Osteoblast (primary cell): ENCODE data around the gene LPGAT1. TPM values are rescaled to one million over a fixed set of nuclear protein-coding genes. Genes with fewer than 3 reads are reported as not detected.
"Not testable (repeated sequence)": the region's sequence is repeated elsewhere in the genome, so short reads cannot be mapped to it uniquely, and the experiment has no call there.

ENCODE experiments used
- DNase-seq: peaks from one replicate; pipeline ENCODE4 v3.0.0; 2011; ENCODE audit warnings: low spot score, mixed read lengths; ENCODE audit not compliant: insufficient read length; ENCODE audit errors: missing footprints
- H2AFZ ChIP-seq: 2 replicates; pipeline ENCODE4 v1.6.0; 2011; ENCODE audit warnings: mild to moderate bottlenecking, low read length
- H3K27ac ChIP-seq: 2 replicates; pipeline ENCODE4 v1.5.1; 2011; ENCODE audit warnings: mild to moderate bottlenecking, low read depth, low read length, moderate library complexity
- H3K27me3 ChIP-seq: 2 replicates; pipeline ENCODE4 v1.6.0; 2012; ENCODE audit warnings: mild to moderate bottlenecking, control low read depth, inconsistent platforms, low read length, moderate library complexity; ENCODE audit not compliant: insufficient read depth
- H3K36me3 ChIP-seq: 2 replicates; pipeline ENCODE4 v1.5.1; 2011; ENCODE audit warnings: mild to moderate bottlenecking, low read length, control low read depth, moderate library complexity; ENCODE audit not compliant: insufficient read depth
- H3K4me1 ChIP-seq: 2 replicates; pipeline ENCODE4 v1.5.1; 2011; ENCODE audit warnings: mild to moderate bottlenecking, low read length, control low read depth, moderate library complexity; ENCODE audit not compliant: insufficient read depth
- H3K4me2 ChIP-seq: 2 replicates; pipeline ENCODE4 v1.6.0; 2011; ENCODE audit warnings: mild to moderate bottlenecking, low read length; ENCODE audit not compliant: insufficient read depth
- H3K4me3 ChIP-seq: fragments of 200-600 bp; sonication (generic); 3 replicates; pipeline ENCODE4 v1.5.1; 2012; ENCODE audit warnings: mild to moderate bottlenecking, low read length, inconsistent platforms; ENCODE audit not compliant: insufficient read depth
- H3K79me2 ChIP-seq: 2 replicates; pipeline ENCODE4 v1.6.0; 2012; ENCODE audit warnings: mild to moderate bottlenecking, low read length, control low read depth, inconsistent platforms; ENCODE audit not compliant: insufficient read depth
- H3K9me3 ChIP-seq: 2 replicates; pipeline ENCODE4 v1.5.1; 2011; ENCODE audit warnings: low read depth, low read length, control low read depth
- H4K20me1 ChIP-seq: 2 replicates; pipeline ENCODE4 v1.6.0; 2012; ENCODE audit warnings: mild to moderate bottlenecking, low read length, control low read depth; ENCODE audit not compliant: insufficient read depth
- total RNA-seq: library from RNA; depleted of rRNA; stranded (reverse); fragments of >200 nt; gene quantifications from 2 replicates; pipeline ENCODE4 v1.2.3, GENCODE V29; 2012
- TF ChIP-seq, protein P1 (sequence below): IDR thresholded peaks from 2 replicates; pipeline ENCODE4 v1.5.1; 2011; ENCODE audit warnings: mild to moderate bottlenecking, low read depth, low read length, moderate library complexity; ENCODE audit errors: extremely low read depth

The LPGAT1 gene
- total RNA-seq, 1 donor, result 43.4 TPM

- Histone ChIP-seq H3K36me3 (no peaks in the 10 kb centered on the region), H3K4me3 (no peak overlapping the region), H3K9me3 (no peaks in the 10 kb centered on the region), H3K27ac (no peak overlapping the region), H4K20me1 (no peaks in the 10 kb centered on the region), H3K79me2 (no peaks in the 10 kb centered on the region), H2AFZ (no peak overlapping the region), H3K4me2 (no peak overlapping the region), H3K4me1 (no peaks in the 10 kb centered on the region), H3K27me3 (peaks cover 5% of the 10 kb centered on the region)
- TF ChIP-seq, protein P1, sequence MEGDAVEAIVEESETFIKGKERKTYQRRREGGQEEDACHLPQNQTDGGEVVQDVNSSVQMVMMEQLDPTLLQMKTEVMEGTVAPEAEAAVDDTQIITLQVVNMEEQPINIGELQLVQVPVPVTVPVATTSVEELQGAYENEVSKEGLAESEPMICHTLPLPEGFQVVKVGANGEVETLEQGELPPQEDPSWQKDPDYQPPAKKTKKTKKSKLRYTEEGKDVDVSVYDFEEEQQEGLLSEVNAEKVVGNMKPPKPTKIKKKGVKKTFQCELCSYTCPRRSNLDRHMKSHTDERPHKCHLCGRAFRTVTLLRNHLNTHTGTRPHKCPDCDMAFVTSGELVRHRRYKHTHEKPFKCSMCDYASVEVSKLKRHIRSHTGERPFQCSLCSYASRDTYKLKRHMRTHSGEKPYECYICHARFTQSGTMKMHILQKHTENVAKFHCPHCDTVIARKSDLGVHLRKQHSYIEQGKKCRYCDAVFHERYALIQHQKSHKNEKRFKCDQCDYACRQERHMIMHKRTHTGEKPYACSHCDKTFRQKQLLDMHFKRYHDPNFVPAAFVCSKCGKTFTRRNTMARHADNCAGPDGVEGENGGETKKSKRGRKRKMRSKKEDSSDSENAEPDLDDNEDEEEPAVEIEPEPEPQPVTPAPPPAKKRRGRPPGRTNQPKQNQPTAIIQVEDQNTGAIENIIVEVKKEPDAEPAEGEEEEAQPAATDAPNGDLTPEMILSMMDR, result no peak
- no peak for DNase-seq
Measured at GRCh38 chr1:211874521-211875347, 44.2 kb upstream of the LPGAT1 start.

DNA sequence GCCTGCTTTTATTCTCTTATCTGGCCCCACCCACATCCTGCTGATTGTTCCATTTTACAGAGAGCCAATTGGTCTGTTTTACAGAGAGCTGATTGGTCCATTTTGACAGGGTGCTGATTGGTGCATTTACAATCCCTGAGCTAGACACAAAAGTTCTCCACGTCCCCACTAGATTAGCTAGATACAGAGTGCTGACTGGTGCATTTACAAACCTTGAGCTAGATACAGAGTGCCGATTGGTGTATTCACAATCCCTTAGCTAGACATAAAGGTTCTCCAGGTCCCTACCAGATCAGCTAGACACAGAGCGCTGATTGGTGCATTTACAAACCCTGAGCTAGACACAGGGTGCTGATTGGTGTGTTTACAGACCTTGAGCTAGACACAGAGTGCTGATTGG is 43.2 kb upstream of the LPGAT1 start:
- H3K4me3 ChIP-seq, H4K20me1 ChIP-seq, DNase-seq, H3K79me2 ChIP-seq, H3K9me3 ChIP-seq, H3K36me3 ChIP-seq, H3K4me2 ChIP-seq, H2AFZ ChIP-seq, H3K27ac ChIP-seq, H3K27me3 ChIP-seq, H3K4me1 ChIP-seq: not testable (repeated sequence)

DNA sequence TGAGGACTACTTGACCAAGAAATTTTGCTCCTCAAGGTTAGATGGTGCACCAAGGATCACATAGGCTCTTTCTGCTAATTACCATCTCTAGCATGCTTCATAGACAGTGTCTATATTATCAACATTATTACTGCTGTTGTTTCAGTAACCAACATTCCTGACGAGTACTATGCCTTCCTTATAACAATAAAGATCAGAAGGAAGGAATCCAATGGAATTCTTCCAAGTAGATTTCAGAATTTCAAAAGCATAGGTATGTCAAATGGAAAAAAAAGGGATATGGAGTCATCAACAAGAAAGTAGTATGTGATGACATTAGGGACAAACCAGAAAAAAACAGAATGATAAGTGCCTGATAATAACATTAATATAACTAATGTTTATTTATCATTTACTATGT is 39.6 kb upstream of the LPGAT1 start:
- Histone ChIP-seq H2AFZ (no peak overlapping the region), H3K4me2 (no peak overlapping the region), H3K36me3 (no peaks in the 10 kb centered on the region), H3K4me1 (no peaks in the 10 kb centered on the region), H3K9me3 (no peaks in the 10 kb centered on the region), H3K27me3 (peaks cover 5% of the 10 kb centered on the region), H4K20me1 (no peaks in the 10 kb centered on the region), H3K79me2 (no peaks in the 10 kb centered on the region), H3K27ac (no peak overlapping the region), H3K4me3 (no peak overlapping the region)
- TF ChIP-seq, protein P1, result no peak
- no peak for DNase-seq

DNA sequence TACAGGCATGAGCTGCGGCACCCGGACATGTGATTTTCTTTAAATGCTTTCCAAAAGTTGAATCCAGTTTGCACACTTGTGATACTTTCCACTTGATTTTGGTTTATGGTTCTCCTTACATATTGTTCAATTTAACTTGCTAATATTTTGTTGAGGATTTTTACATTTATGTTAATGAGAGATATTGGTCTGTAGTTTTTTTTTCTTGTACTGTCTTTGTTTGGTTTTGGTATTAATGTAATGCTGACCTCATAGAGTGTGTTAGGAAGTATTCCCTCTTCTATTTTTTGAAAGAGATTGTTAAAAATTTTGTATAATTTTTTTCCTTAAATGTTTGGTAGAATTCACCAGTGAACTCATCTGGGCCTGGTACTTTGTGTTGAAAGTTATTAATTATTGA is 34.6 kb upstream of the LPGAT1 start:
- no peak for DNase-seq
- Histone ChIP-seq H3K9me3 (no peaks in the 10 kb centered on the region), H3K36me3 (no peaks in the 10 kb centered on the region), H3K27me3 (no peaks in the 10 kb centered on the region), H3K4me2 (no peak overlapping the region), H3K4me3 (no peak overlapping the region), H3K79me2 (no peaks in the 10 kb centered on the region), H3K27ac (no peak overlapping the region), H4K20me1 (no peaks in the 10 kb centered on the region), H3K4me1 (no peaks in the 10 kb centered on the region), H2AFZ (no peak overlapping the region)
- TF ChIP-seq, protein P1, result no peak
